Suprapubic skin (tissue), 4 donors: ENCODE data around the gene RND3.

Experiments
- CTCF ChIP-seq, 2 donors: fragments of 200-600 bp in 1 of 2; fragments of 450-650 bp in 1 of 2; sonication (generic) in 1 of 2; IDR thresholded peaks; one replicate each; pipeline ENCODE4 v1.5.1; 2016 to 2019; ENCODE audit warnings: antibody characterized with exemption in 2 of 2, mild to moderate bottlenecking in 1 of 2, moderate library complexity in 1 of 2
- POLR2A ChIP-seq, 2 donors: fragments of 450-650 bp; IDR thresholded peaks; one replicate each; pipeline ENCODE4 v1.6.1; 2017; ENCODE audit warnings: antibody characterized with exemption in 2 of 2, mild to moderate bottlenecking in 2 of 2, moderate library complexity in 2 of 2
- POLR2AphosphoS5 ChIP-seq, 3 donors: sonication (generic); formaldehyde crosslinking; IDR thresholded peaks; one replicate each; pipeline ENCODE4 v1.6.1; 2017; ENCODE audit warnings: antibody characterized with exemption in 3 of 3

GRCh38 chr2:150485871-150486538 lies 1.5 kb downstream of the RND3 start:
- no peak for TF ChIP-seq CTCF (IDR thresholded peaks at IDR 0.05)
- TF ChIP-seq POLR2A (IDR thresholded peaks at IDR 0.05), result peak in 1 of 2 donors; percentile 50
- TF ChIP-seq POLR2AphosphoS5 (IDR thresholded peaks at IDR 0.05), result peak in 2 of 3 donors; percentile 10 to 16
